ENCODE results near the gene SYT6. TPM values are rescaled to one million over a fixed set of nuclear protein-coding genes. Genes with fewer than 3 reads are reported as not detected.

Gene SYT6
- total RNA-seq, 1 experiment from 2014 or later: 54.2 TPM

DNA sequence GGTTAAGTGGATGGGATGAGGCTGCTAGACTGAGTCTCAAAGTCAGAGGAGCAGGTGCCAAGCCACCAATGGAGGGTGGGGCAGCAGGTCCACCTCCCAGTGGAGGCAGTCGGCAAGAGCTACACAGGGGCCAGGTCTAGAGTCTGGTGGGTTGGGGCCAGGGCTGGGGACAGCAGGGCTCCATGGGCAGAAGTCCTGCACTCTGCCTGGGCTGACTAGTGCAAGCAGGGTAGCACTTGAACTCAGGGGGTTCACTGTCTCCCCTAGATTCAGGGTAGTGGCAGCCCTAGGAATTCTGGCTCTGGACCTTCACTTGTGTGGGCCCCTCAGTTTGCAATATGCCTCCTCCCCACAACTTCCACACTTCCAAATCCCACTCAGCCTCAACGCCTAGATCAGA lies 66.2 kb downstream of the SYT6 start:
- Mint-ChIP-seq H3K4me3 (no peak overlapping the region), H3K4me1 (peaks cover 71% of the 10 kb centered on the region), H3K27me3 (ENCODE audit: low read depth) (peaks cover 14% of the 10 kb centered on the region), H3K27ac (peak overlapping the region; percentile 80; the same call in 1 of the 2 replicates), H3K9me3 (peaks cover 15% of the 10 kb centered on the region), H3K36me3 (peaks cover 67% of the 10 kb centered on the region)
- ATAC-seq (no peak), DNase-seq (ENCODE audit: low spot score) (no peak)
- ChIA-PET CTCF (interaction anchor here (0.9 to 2.5 kb wide), 3 partner anchors 35 to 109 kb away, joined by 3 to 27 read pairs (median 6); partner anchors contain the start of gene OLFML3), POLR2A (no interaction called here)
- no peak for TF ChIP-seq CREM (CRISPR knock-in tag; IDR thresholded peaks at IDR 0.05)
- no peak for TF ChIP-seq ZNF396 (CRISPR knock-in tag; IDR thresholded peaks at IDR 0.05; ENCODE audit: borderline replicate concordance)
- no peak for TF ChIP-seq PRRX2 (CRISPR knock-in tag; IDR thresholded peaks at IDR 0.05)
- peak; percentile 26; the same call in 1 of the 2 replicates for TF ChIP-seq FOXP1 (CRISPR knock-in tag; IDR thresholded peaks at IDR 0.05; ENCODE audit: borderline replicate concordance)
- no peak for TF ChIP-seq MYBL2 (CRISPR knock-in tag; IDR thresholded peaks at IDR 0.05)
- TF ChIP-seq, protein P1, sequence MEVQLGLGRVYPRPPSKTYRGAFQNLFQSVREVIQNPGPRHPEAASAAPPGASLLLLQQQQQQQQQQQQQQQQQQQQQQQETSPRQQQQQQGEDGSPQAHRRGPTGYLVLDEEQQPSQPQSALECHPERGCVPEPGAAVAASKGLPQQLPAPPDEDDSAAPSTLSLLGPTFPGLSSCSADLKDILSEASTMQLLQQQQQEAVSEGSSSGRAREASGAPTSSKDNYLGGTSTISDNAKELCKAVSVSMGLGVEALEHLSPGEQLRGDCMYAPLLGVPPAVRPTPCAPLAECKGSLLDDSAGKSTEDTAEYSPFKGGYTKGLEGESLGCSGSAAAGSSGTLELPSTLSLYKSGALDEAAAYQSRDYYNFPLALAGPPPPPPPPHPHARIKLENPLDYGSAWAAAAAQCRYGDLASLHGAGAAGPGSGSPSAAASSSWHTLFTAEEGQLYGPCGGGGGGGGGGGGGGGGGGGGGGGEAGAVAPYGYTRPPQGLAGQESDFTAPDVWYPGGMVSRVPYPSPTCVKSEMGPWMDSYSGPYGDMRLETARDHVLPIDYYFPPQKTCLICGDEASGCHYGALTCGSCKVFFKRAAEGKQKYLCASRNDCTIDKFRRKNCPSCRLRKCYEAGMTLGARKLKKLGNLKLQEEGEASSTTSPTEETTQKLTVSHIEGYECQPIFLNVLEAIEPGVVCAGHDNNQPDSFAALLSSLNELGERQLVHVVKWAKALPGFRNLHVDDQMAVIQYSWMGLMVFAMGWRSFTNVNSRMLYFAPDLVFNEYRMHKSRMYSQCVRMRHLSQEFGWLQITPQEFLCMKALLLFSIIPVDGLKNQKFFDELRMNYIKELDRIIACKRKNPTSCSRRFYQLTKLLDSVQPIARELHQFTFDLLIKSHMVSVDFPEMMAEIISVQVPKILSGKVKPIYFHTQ (CRISPR knock-in tag; IDR thresholded peaks at IDR 0.05): no peak
- TF ChIP-seq TEAD1 (CRISPR knock-in tag; IDR thresholded peaks at IDR 0.05): no peak
- TF ChIP-seq, protein P2, sequence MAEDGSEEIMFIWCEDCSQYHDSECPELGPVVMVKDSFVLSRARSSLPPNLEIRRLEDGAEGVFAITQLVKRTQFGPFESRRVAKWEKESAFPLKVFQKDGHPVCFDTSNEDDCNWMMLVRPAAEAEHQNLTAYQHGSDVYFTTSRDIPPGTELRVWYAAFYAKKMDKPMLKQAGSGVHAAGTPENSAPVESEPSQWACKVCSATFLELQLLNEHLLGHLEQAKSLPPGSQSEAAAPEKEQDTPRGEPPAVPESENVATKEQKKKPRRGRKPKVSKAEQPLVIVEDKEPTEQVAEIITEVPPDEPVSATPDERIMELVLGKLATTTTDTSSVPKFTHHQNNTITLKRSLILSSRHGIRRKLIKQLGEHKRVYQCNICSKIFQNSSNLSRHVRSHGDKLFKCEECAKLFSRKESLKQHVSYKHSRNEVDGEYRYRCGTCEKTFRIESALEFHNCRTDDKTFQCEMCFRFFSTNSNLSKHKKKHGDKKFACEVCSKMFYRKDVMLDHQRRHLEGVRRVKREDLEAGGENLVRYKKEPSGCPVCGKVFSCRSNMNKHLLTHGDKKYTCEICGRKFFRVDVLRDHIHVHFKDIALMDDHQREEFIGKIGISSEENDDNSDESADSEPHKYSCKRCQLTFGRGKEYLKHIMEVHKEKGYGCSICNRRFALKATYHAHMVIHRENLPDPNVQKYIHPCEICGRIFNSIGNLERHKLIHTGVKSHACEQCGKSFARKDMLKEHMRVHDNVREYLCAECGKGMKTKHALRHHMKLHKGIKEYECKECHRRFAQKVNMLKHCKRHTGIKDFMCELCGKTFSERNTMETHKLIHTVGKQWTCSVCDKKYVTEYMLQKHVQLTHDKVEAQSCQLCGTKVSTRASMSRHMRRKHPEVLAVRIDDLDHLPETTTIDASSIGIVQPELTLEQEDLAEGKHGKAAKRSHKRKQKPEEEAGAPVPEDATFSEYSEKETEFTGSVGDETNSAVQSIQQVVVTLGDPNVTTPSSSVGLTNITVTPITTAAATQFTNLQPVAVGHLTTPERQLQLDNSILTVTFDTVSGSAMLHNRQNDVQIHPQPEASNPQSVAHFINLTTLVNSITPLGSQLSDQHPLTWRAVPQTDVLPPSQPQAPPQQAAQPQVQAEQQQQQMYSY (CRISPR knock-in tag; IDR thresholded peaks at IDR 0.05): no peak
- no peak for TF ChIP-seq SP1 (CRISPR knock-in tag; conservative IDR thresholded peaks at IDR 0.05)
- TF ChIP-seq, protein P3, sequence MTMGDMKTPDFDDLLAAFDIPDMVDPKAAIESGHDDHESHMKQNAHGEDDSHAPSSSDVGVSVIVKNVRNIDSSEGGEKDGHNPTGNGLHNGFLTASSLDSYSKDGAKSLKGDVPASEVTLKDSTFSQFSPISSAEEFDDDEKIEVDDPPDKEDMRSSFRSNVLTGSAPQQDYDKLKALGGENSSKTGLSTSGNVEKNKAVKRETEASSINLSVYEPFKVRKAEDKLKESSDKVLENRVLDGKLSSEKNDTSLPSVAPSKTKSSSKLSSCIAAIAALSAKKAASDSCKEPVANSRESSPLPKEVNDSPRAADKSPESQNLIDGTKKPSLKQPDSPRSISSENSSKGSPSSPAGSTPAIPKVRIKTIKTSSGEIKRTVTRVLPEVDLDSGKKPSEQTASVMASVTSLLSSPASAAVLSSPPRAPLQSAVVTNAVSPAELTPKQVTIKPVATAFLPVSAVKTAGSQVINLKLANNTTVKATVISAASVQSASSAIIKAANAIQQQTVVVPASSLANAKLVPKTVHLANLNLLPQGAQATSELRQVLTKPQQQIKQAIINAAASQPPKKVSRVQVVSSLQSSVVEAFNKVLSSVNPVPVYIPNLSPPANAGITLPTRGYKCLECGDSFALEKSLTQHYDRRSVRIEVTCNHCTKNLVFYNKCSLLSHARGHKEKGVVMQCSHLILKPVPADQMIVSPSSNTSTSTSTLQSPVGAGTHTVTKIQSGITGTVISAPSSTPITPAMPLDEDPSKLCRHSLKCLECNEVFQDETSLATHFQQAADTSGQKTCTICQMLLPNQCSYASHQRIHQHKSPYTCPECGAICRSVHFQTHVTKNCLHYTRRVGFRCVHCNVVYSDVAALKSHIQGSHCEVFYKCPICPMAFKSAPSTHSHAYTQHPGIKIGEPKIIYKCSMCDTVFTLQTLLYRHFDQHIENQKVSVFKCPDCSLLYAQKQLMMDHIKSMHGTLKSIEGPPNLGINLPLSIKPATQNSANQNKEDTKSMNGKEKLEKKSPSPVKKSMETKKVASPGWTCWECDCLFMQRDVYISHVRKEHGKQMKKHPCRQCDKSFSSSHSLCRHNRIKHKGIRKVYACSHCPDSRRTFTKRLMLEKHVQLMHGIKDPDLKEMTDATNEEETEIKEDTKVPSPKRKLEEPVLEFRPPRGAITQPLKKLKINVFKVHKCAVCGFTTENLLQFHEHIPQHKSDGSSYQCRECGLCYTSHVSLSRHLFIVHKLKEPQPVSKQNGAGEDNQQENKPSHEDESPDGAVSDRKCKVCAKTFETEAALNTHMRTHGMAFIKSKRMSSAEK (CRISPR knock-in tag; IDR thresholded peaks at IDR 0.05; ENCODE audit: borderline replicate concordance): no peak
- TF ChIP-seq FOXK1 (CRISPR knock-in tag; IDR thresholded peaks at IDR 0.05): no peak
- no peak for TF ChIP-seq GABPB1 (CRISPR knock-in tag; IDR thresholded peaks at IDR 0.05)
- TF ChIP-seq, protein P4, sequence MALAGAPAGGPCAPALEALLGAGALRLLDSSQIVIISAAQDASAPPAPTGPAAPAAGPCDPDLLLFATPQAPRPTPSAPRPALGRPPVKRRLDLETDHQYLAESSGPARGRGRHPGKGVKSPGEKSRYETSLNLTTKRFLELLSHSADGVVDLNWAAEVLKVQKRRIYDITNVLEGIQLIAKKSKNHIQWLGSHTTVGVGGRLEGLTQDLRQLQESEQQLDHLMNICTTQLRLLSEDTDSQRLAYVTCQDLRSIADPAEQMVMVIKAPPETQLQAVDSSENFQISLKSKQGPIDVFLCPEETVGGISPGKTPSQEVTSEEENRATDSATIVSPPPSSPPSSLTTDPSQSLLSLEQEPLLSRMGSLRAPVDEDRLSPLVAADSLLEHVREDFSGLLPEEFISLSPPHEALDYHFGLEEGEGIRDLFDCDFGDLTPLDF (CRISPR knock-in tag; IDR thresholded peaks at IDR 0.05): no peak
- TF ChIP-seq ZNF138 (CRISPR knock-in tag; conservative IDR thresholded peaks at IDR 0.05): no peak
- TF ChIP-seq CBFB (CRISPR knock-in tag; IDR thresholded peaks at IDR 0.05; ENCODE audit: low read depth): 0 out of 2 replicates have a peak, but pooled peaks have one; percentile 22
- no peak for TF ChIP-seq IRF2 (CRISPR knock-in tag; IDR thresholded peaks at IDR 0.05; ENCODE audit: borderline replicate concordance, low read depth)
- TF ChIP-seq, protein P5, sequence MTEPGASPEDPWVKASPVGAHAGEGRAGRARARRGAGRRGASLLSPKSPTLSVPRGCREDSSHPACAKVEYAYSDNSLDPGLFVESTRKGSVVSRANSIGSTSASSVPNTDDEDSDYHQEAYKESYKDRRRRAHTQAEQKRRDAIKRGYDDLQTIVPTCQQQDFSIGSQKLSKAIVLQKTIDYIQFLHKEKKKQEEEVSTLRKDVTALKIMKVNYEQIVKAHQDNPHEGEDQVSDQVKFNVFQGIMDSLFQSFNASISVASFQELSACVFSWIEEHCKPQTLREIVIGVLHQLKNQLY (CRISPR knock-in tag; IDR thresholded peaks at IDR 0.05): no peak
- TF ChIP-seq CREB1 (CRISPR knock-in tag; IDR thresholded peaks at IDR 0.05): no peak
